Osteoblast (primary cell): ENCODE results near the gene P2RX3. TPM values are rescaled to one million over a fixed set of nuclear protein-coding genes. Genes with fewer than 3 reads are reported as not detected.
"Not testable (repeated sequence)": the region's sequence is repeated elsewhere in the genome, so short reads cannot be mapped to it uniquely, and the experiment has no call there.

Source experiments
- DNase-seq: peaks from one replicate; pipeline ENCODE4 v3.0.0; 2011; ENCODE audit warnings: low spot score, mixed read lengths; ENCODE audit not compliant: insufficient read length; ENCODE audit errors: missing footprints
- H2AFZ ChIP-seq: 2 replicates; pipeline ENCODE4 v1.6.0; 2011; ENCODE audit warnings: mild to moderate bottlenecking, low read length
- H3K27ac ChIP-seq: 2 replicates; pipeline ENCODE4 v1.5.1; 2011; ENCODE audit warnings: mild to moderate bottlenecking, low read depth, low read length, moderate library complexity
- H3K27me3 ChIP-seq: 2 replicates; pipeline ENCODE4 v1.6.0; 2012; ENCODE audit warnings: mild to moderate bottlenecking, control low read depth, inconsistent platforms, low read length, moderate library complexity; ENCODE audit not compliant: insufficient read depth
- H3K36me3 ChIP-seq: 2 replicates; pipeline ENCODE4 v1.5.1; 2011; ENCODE audit warnings: mild to moderate bottlenecking, low read length, control low read depth, moderate library complexity; ENCODE audit not compliant: insufficient read depth
- H3K4me1 ChIP-seq: 2 replicates; pipeline ENCODE4 v1.5.1; 2011; ENCODE audit warnings: mild to moderate bottlenecking, low read length, control low read depth, moderate library complexity; ENCODE audit not compliant: insufficient read depth
- H3K4me2 ChIP-seq: 2 replicates; pipeline ENCODE4 v1.6.0; 2011; ENCODE audit warnings: mild to moderate bottlenecking, low read length; ENCODE audit not compliant: insufficient read depth
- H3K4me3 ChIP-seq: fragments of 200-600 bp; sonication (generic); 3 replicates; pipeline ENCODE4 v1.5.1; 2012; ENCODE audit warnings: mild to moderate bottlenecking, low read length, inconsistent platforms; ENCODE audit not compliant: insufficient read depth
- H3K79me2 ChIP-seq: 2 replicates; pipeline ENCODE4 v1.6.0; 2012; ENCODE audit warnings: mild to moderate bottlenecking, low read length, control low read depth, inconsistent platforms; ENCODE audit not compliant: insufficient read depth
- H3K9me3 ChIP-seq: 2 replicates; pipeline ENCODE4 v1.5.1; 2011; ENCODE audit warnings: low read depth, low read length, control low read depth
- H4K20me1 ChIP-seq: 2 replicates; pipeline ENCODE4 v1.6.0; 2012; ENCODE audit warnings: mild to moderate bottlenecking, low read length, control low read depth; ENCODE audit not compliant: insufficient read depth
- CTCF ChIP-seq: IDR thresholded peaks from 2 replicates; pipeline ENCODE4 v1.5.1; 2011; ENCODE audit warnings: mild to moderate bottlenecking, low read depth, low read length, moderate library complexity; ENCODE audit errors: extremely low read depth
- total RNA-seq: library from RNA; depleted of rRNA; stranded (reverse); fragments of >200 nt; gene quantifications from 2 replicates; pipeline ENCODE4 v1.2.3, GENCODE V29; 2012

P2RX3 gene
- total RNA-seq, 1 donor, result not detected

DNA sequence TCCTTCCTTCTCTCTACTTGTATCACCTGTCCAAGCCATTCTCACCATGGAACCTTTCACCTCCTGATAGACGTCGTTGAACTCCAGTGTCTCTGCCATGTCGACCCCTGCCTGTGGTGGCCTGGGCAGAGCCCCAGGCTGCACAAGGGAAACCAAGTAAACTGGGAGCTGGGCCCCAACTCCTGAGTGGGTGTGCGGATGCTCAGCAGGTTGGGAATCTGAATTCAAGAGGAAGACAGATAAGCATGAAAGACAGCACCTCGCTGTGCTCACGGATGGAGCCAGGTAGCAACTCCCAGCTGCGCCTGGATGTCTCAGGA, 3.2 kb upstream of the P2RX3 start:
- Histone ChIP-seq H3K79me2 (peaks cover 40% of the 10 kb centered on the region), H3K36me3 (peaks cover 40% of the 10 kb centered on the region), H3K4me3 (peak overlapping the region; percentile 80), H3K27me3 (peaks cover 16% of the 10 kb centered on the region), H3K27ac (peak overlapping the region; percentile 82), H3K4me1 (peaks cover 18% of the 10 kb centered on the region), H4K20me1 (no peaks in the 10 kb centered on the region), H2AFZ (peak overlapping the region; percentile 71), H3K4me2 (peak overlapping the region; percentile 89), H3K9me3 (no peaks in the 10 kb centered on the region)
- TF ChIP-seq CTCF, result no peak
- no peak for DNase-seq

GRCh38 chr11:57335343-57336110, 2.6 kb upstream of the P2RX3 start, which contains the start of gene SSRP1:
SSRP1 (minus strand) TSS chr11:57335892; CDS start chr11:57335121, 771 bp downstream.
- Histone ChIP-seq H3K27ac (peak within 1 kb of the TSS; percentile 82), H3K4me3 (peak within 1 kb of the TSS; percentile 80), H2AFZ (peak within 1 kb of the TSS; percentile 94), H3K79me2 (peaks cover 40% of the 10 kb centered on the region), H4K20me1 (no peaks in the 10 kb centered on the region), H3K36me3 (peaks cover 35% of the 10 kb centered on the region), H3K27me3 (peaks cover 18% of the 10 kb centered on the region), H3K4me2 (peak within 1 kb of the TSS; percentile 90), H3K9me3 (no peaks in the 10 kb centered on the region), H3K4me1 (peaks cover 18% of the 10 kb centered on the region)
- no peak for TF ChIP-seq CTCF
- peak; percentile 97 for DNase-seq

- peaks cover 18% of the 10 kb centered on the region for H3K27me3 ChIP-seq
- H3K9me3 ChIP-seq, result no peaks in the 10 kb centered on the region
- peak overlapping the region; percentile 94 for H2AFZ ChIP-seq
- H3K36me3 ChIP-seq, result peaks cover 29% of the 10 kb centered on the region
- H3K79me2 ChIP-seq, result peaks cover 40% of the 10 kb centered on the region
- DNase-seq, result peak; percentile 86
- H3K4me2 ChIP-seq, result peak overlapping the region; percentile 90
- no peaks in the 10 kb centered on the region for H4K20me1 ChIP-seq
- H3K27ac ChIP-seq, result peak overlapping the region; percentile 68
- peak overlapping the region; percentile 80 for H3K4me3 ChIP-seq
- H3K4me1 ChIP-seq, result peaks cover 18% of the 10 kb centered on the region
- no peak for TF ChIP-seq CTCF
Observed at GRCh38 chr11:57336111-57336666, 2.0 kb upstream of the P2RX3 start.

DNA sequence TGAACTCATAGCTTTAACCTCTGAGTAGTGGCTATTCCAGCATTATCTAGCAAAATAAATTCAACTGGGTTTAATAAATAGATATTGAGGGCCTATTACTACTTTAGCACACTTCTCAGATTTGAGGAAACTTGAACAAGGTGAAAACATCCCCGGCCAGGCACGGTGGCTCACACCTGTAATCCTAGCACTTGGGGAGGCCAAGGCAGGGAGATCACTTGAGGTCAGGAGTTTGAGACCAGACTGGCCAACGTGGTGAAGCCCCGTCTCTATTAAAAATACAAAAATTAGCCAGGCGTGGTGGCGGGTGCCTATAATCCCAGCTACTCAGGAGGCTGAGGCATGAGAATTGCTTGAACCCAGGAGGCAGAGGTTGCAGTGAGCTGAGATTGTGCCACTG, 1.3 kb upstream of the P2RX3 start:
- not testable (repeated sequence) for H3K4me2 ChIP-seq, H4K20me1 ChIP-seq, H2AFZ ChIP-seq, H3K27ac ChIP-seq, H3K9me3 ChIP-seq, DNase-seq, H3K4me3 ChIP-seq
- Histone ChIP-seq H3K79me2 (peaks cover 40% of the 10 kb centered on the region), H3K27me3 (peaks cover 18% of the 10 kb centered on the region), H3K4me1 (peaks cover 18% of the 10 kb centered on the region), H3K36me3 (peaks cover 23% of the 10 kb centered on the region)
